CD4-positive, alpha-beta T cell treated with Interleukin-4 for 4 hours (primary cell): ENCODE results near the gene CCDC138.

Experiments
- DNase-seq: peaks from one replicate; pipeline ENCODE4 v3.0.0-alpha.2; 2020

The CCDC138 gene

GRCh38 chr2:108919571-108920373 is 133.2 kb downstream of the CCDC138 start:
- DNase-seq: no peak

DNA sequence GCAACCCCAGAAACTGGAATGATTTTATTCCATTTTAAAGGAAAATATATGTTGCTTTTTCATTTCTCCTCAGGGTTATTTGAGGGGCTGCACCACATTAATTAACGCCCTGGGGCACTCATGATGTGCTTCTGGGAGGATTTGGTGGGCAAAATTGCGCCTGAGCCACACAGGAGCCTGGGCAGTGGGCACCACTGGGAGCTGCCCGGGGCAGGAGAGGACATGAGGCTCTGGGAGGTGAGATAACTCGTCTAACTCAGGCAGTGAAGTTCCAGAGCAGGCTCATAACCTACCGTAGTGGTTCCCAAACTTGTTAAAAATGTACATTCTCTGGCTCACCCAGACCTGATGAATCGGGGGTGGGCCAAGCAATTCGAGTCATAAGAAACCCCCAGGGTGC is 134.1 kb downstream of the CCDC138 start:
- no peak for DNase-seq

GRCh38 chr2:108921096-108922030 is 134.8 kb downstream of the CCDC138 start:
- no peak for DNase-seq

DNA sequence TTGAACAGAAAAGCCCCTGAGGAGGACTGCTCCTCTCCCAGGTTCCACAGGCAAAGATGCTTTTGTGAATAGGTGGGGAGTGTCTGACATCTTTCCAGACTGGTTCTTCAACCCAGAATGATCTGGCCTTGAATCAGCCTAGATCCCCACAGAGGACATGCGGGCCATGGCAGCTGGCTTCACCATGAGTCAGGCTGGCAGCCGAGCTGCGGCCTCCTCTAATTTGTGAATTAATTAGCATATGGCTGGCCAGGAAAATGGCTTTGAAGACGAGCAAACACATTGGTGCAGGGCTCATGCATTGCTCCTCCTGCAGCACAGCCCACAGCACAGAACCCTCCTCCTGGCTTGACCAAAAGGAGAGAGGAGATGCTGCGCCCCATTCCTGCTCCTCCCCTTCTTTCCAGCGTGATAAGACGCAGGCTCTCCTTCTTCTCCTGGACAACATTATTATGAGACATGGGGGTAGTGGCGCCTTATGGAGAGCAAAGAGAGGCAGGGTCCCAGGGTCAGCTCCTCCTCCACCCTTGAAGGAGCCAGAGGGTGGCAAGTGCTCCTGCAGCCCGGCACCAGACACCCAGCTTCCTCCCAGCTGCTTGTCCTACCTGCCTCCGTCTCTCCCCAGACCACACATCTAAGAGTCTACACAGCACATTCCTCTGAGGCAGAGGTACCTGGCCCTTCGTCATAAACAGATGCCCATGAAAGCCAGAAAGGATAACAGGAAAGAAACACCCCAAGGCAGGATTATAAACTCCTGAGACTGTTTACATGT is 135.8 kb downstream of the CCDC138 start:
- DNase-seq: no peak

DNA sequence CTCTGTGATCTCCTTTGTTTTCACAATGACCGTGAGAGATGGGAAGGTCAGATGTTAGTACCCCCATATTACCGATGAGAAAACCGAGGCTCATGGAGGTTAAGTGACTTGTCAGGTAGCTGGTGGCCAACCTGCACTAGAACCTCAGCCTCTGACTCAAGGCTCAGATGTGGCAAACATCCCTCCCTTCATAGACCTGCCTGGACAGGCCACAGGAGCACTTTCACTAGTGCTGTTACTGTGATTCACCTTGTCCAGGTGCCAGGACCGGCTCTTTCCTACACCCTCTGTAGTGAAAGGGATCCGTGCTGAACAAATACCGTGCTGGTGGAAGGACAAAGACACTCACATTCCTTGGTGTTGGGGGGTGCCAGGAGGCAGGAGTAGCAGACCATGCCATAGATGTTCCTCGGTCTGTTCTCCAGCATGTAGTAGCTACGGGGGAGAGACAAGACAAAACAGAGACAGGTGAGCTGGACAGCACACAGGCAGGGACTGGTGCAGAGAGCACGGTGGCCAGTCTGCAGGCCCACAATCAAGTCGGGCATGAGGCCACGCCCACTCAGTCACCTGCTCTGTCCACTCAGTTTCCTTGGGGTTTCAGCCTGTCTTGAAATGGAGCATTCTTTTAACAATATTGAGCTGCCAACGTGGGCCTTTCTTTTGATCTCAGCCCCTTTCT is 136.6 kb downstream of the CCDC138 start:
- no peak for DNase-seq

DNA sequence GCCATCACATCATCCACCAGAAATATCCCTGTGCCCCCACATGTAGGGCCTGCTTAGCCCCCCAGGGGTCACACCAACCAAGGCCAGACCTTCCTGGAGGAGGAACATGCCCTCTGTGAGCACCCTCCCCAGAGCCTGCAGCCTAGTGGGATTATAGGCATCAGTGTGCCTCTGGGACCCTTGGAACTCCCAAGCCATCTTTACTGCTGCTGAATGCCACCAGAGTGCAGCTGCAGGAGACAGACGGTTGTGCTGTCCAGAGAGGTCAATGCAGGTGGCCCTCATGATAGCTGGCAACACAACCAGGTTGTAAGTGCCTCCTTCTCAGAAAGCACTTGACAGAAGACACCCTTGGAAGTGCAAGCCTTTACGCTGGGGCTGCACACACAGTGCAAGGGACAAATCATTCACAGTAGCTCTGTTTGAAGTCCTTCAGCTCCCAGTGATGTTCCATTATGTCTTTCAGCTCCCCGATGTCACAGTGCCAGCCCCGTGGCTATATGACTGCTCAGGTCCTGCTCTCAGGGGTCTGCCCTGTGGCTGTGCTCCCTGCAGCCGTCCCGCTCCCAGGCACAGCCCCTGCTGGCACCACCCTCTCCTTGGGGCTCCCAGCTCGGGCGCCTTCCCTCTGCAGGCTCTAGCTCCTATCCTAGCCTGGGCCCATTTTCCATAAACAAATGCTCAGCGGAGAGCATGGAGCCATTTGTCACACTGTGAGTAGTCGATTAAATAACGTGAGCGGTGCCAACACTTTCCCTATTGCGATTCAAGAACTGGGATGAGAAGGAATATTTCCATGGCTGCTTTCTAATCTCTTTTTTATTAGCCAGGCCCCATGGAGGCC is 137.4 kb downstream of the CCDC138 start:
- DNase-seq: no peak

GRCh38 chr2:108924580-108925251 is 138.1 kb downstream of the CCDC138 start:
- DNase-seq: no peak

DNA sequence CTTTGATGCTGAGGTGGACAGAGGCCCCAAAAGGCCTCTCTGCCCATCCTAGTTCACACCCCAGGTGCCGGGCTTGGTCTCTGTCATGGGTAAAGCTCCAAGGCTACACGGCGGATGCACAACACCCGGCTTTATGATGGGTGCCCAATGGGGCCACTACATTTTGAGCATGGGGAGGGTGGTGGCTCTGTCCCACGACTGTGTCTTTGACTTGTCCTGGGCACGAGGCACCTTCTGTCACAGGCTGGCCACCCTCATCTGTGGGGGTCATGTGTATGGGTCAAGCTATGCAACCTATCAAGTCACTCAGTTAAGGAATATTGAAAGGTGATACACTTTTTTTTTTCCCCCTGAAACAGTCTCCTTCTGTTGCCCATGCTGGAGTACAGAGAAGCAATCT is 138.7 kb downstream of the CCDC138 start:
- DNase-seq: no peak

DNA sequence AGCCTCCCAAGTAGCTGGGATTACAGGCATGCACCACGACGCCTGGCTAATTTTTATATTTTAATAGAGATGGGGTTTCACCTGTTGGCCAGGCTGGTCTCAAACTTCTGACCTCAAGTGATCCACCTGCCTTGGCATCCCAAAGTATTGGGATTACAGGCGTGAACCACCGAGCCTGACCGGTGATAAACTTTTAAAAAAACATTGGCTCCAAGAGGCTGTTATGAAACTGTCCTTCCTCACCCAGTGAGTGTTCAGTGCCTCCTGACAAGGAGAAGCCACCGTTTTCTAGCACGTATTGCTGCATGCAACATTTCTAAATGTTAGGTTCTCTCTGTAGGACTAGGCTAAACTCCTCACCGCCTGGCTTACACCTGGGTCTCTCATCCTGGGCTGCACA is 139.2 kb downstream of the CCDC138 start:
- DNase-seq: no peak
